GM12878 (cell line): ENCODE results near the gene SUPT4H1. TPM values are rescaled to one million over a fixed set of nuclear protein-coding genes. Genes with fewer than 3 reads are reported as not detected.

ENCODE experiments used
- ATF7 ChIP-seq: fragments of 450-650 bp; IDR thresholded peaks from 2 replicates; pipeline ENCODE4 v1.6.1; 2016; ENCODE audit warnings: low read depth, mild to moderate bottlenecking
- CBFB ChIP-seq: IDR thresholded peaks from 2 replicates; pipeline ENCODE4 v1.6.1; 2016; ENCODE audit warnings: antibody characterized with exemption, low read depth
- CHD2 ChIP-seq: IDR thresholded peaks from 2 replicates; pipeline ENCODE4 v1.6.1; 2011; ENCODE audit warnings: low read depth, low read length, improper control_type of control experiment, borderline replicate concordance
- CREB1 ChIP-seq: IDR thresholded peaks from 2 replicates; pipeline ENCODE4 v1.6.1; 2012; ENCODE audit warnings: low read depth, mild to moderate bottlenecking, inconsistent platforms
- EGR1 ChIP-seq, 2 experiments: IDR thresholded peaks; 1 replicate in 1 of 2; 2 replicates in 1 of 2; pipeline ENCODE4 v1.6.1; 2011 to 2012; ENCODE audit warnings: low read depth in 2 of 2, low read length in 2 of 2, borderline replicate concordance in 1 of 2, mild to moderate bottlenecking in 1 of 2, moderate library complexity in 1 of 2
- ELK1 ChIP-seq: IDR thresholded peaks from 2 replicates; pipeline ENCODE4 v1.6.1; 2012; ENCODE audit warnings: low read depth, low read length, improper control_type of control experiment
- HCFC1 ChIP-seq: fragments of 150-350 bp; IDR thresholded peaks from 2 replicates; pipeline ENCODE4 v1.6.1; 2014; ENCODE audit warnings: low read length
- KAT2A ChIP-seq: conservative IDR thresholded peaks from 2 replicates; pipeline ENCODE4 v1.6.1; 2011; ENCODE audit warnings: low read depth, low read length; ENCODE audit not compliant: control insufficient read depth
- KLF5 ChIP-seq: fragments of 450-650 bp; IDR thresholded peaks from 2 replicates; pipeline ENCODE4 v1.6.1; 2014; ENCODE audit warnings: mild to moderate bottlenecking; ENCODE audit not compliant: partially characterized antibody
- MEF2A ChIP-seq: IDR thresholded peaks from 2 replicates; pipeline ENCODE4 v1.6.1; 2011; ENCODE audit warnings: low read depth, mild to moderate bottlenecking, low read length, moderate library complexity; ENCODE audit not compliant: insufficient read depth
- NFYA ChIP-seq: IDR thresholded peaks from 2 replicates; pipeline ENCODE4 v1.6.1; 2011; ENCODE audit warnings: low read depth, mild to moderate bottlenecking, low read length, improper control_type of control experiment, borderline replicate concordance
- NR2F1 ChIP-seq: fragments of 450-650 bp; conservative IDR thresholded peaks from 2 replicates; pipeline ENCODE4 v1.6.1; 2017; ENCODE audit warnings: mild to moderate bottlenecking
- RFX5 ChIP-seq: IDR thresholded peaks from 2 replicates; pipeline ENCODE4 v1.6.1; 2011; ENCODE audit warnings: low read depth, low read length, improper control_type of control experiment
- SMAD5 ChIP-seq: IDR thresholded peaks from 2 replicates; pipeline ENCODE4 v1.6.1; 2016; ENCODE audit warnings: antibody characterized with exemption, low read depth
- SUPT20H ChIP-seq: IDR thresholded peaks from 2 replicates; pipeline ENCODE4 v1.6.1; 2011; ENCODE audit warnings: low read depth, mild to moderate bottlenecking, low read length, moderate library complexity, borderline replicate concordance; ENCODE audit not compliant: control insufficient read depth
- ZBTB4 ChIP-seq: fragments of 450-650 bp; formaldehyde crosslinking; IDR thresholded peaks from 2 replicates; pipeline ENCODE4 v1.4.0; 2022; ENCODE audit warnings: mild to moderate bottlenecking, moderate library complexity
- polyA plus RNA-seq, 11 experiments: library from polyadenylated mRNA; depleted of rRNA in 4 of 11; unstranded in 6 of 11; stranded (reverse) in 5 of 11; fragments of >200 nt; fragmentation: Nextera tagmentation in 4 of 11; fragmentation: Illumina TruSeq in 1 of 11; extraction: Ambion mirVana in 4 of 11; extraction: Trizol in 1 of 11; gene quantifications; 1 replicate in 1 of 11; 2 replicates in 10 of 11; pipeline versions ENCODE4 v1.2.1 to v1.2.3, GENCODE V29; 2011 to 2016; ENCODE audit warnings: inconsistent platforms in 2 of 11, missing spikeins in 2 of 11, low read depth in 1 of 11
- total RNA-seq, 4 experiments: library from RNA; depleted of rRNA in 3 of 4; stranded (reverse); fragments of >200 nt in 3 of 4; fragmentation: Illumina TruSeq in 1 of 4; extraction: Trizol in 1 of 4; gene quantifications; 2 replicates each; pipeline versions ENCODE4 v1.2.1 to v1.2.3, GENCODE V29; 2013 to 2021
- TF ChIP-seq, protein P1 (sequence below): fragments of 450-650 bp; IDR thresholded peaks from 2 replicates; pipeline ENCODE4 v1.6.1; 2016; ENCODE audit warnings: mild to moderate bottlenecking, moderate library complexity, borderline replicate concordance

Gene SUPT4H1
- total and polyA plus RNA-seq, 10 of the 15 experiments (the other 5 are each of a cell fraction or from before 2014, with no cell fraction given) = 83.8 to 293 (median 128) TPM

- TF ChIP-seq CHD2 = peak; percentile 60; the same call in 1 of the 2 replicates
- TF ChIP-seq KAT2A = no peak
- TF ChIP-seq ELK1 = no peak
- TF ChIP-seq CBFB = peak; percentile 49
- peak; percentile 92 for TF ChIP-seq SMAD5
- no peak for TF ChIP-seq NFYA
- TF ChIP-seq RFX5 = no peak
- TF ChIP-seq, protein P1, sequence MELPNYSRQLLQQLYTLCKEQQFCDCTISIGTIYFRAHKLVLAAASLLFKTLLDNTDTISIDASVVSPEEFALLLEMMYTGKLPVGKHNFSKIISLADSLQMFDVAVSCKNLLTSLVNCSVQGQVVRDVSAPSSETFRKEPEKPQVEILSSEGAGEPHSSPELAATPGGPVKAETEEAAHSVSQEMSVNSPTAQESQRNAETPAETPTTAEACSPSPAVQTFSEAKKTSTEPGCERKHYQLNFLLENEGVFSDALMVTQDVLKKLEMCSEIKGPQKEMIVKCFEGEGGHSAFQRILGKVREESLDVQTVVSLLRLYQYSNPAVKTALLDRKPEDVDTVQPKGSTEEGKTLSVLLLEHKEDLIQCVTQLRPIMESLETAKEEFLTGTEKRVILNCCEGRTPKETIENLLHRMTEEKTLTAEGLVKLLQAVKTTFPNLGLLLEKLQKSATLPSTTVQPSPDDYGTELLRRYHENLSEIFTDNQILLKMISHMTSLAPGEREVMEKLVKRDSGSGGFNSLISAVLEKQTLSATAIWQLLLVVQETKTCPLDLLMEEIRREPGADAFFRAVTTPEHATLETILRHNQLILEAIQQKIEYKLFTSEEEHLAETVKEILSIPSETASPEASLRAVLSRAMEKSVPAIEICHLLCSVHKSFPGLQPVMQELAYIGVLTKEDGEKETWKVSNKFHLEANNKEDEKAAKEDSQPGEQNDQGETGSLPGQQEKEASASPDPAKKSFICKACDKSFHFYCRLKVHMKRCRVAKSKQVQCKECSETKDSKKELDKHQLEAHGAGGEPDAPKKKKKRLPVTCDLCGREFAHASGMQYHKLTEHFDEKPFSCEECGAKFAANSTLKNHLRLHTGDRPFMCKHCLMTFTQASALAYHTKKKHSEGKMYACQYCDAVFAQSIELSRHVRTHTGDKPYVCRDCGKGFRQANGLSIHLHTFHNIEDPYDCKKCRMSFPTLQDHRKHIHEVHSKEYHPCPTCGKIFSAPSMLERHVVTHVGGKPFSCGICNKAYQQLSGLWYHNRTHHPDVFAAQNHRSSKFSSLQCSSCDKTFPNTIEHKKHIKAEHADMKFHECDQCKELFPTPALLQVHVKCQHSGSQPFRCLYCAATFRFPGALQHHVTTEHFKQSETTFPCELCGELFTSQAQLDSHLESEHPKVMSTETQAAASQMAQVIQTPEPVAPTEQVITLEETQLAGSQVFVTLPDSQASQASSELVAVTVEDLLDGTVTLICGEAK = no peak
- peak; percentile 78 for TF ChIP-seq ATF7
- peak; percentile 80; the same call in 1 of the 2 replicates for TF ChIP-seq MEF2A
- TF ChIP-seq HCFC1 = no peak
- no peak for TF ChIP-seq SUPT20H
- peak; percentile 6 for TF ChIP-seq KLF5
- peak; percentile 59; the same call in 1 of the 2 replicates for TF ChIP-seq ZBTB4
- no peak for TF ChIP-seq EGR1 (IDR thresholded peaks at IDR 0.05; ENCODE audit: borderline replicate concordance in 1 of 2, low read depth in 2 of 2, low read length in 2 of 2)
- no peak for TF ChIP-seq CREB1
- TF ChIP-seq NR2F1 = no peak
Measured at GRCh38 chr17:58329810-58330537, 22.0 kb downstream of the SUPT4H1 start (continued).
